HG02852 (cell line): ENCODE measurements around the gene CLNK.

ENCODE experiments used
- ATAC-seq: cut with Tn5 transposase; IDR thresholded peaks from one replicate; pipeline ENCODE4 v1.9.1; 2021; ENCODE audit warnings: mild to moderate bottlenecking, moderate library complexity; ENCODE audit not compliant: unreplicated experiment

The CLNK gene

GRCh38 chr4:10526429-10527222, 157.9 kb downstream of the CLNK start:
- no peak for ATAC-seq

- no peak for ATAC-seq
Observed at GRCh38 chr4:10524196-10524833, 160.3 kb downstream of the CLNK start.

- ATAC-seq = no peak
Observed at GRCh38 chr4:10521424-10521823, 163.1 kb downstream of the CLNK start.

GRCh38 chr4:10509733-10510132, 174.8 kb downstream of the CLNK start:
- no peak for ATAC-seq

- ATAC-seq = no peak
Observed at GRCh38 chr4:10506077-10506476, 178.5 kb downstream of the CLNK start.

- no peak for ATAC-seq
Observed at GRCh38 chr4:10504570-10505179, 179.9 kb downstream of the CLNK start.

GRCh38 chr4:10502717-10503116, 181.9 kb downstream of the CLNK start:
- no peak for ATAC-seq

- ATAC-seq = no peak
Observed at GRCh38 chr4:10500776-10501175, 183.8 kb downstream of the CLNK start.

- no peak for ATAC-seq
Observed at GRCh38 chr4:10496200-10496599, 188.4 kb downstream of the CLNK start.

- ATAC-seq = no peak
Observed at GRCh38 chr4:10495651-10496050, 188.9 kb downstream of the CLNK start.

GRCh38 chr4:10492464-10492863, 192.1 kb downstream of the CLNK start:
- ATAC-seq = no peak

- no peak for ATAC-seq
Observed at GRCh38 chr4:10491401-10491800, 193.2 kb downstream of the CLNK start.

- no peak for ATAC-seq
Observed at GRCh38 chr4:10490996-10491395, 193.6 kb downstream of the CLNK start.

- no peak for ATAC-seq
Observed at GRCh38 chr4:10482913-10483312, 201.7 kb downstream of the CLNK start.

GRCh38 chr4:10480616-10481015, 204.0 kb downstream of the CLNK start:
- ATAC-seq = no peak

GRCh38 chr4:10478621-10479020, 205.9 kb downstream of the CLNK start:
- ATAC-seq = no peak

GRCh38 chr4:10470505-10470904, 214.1 kb downstream of the CLNK start:
- no peak for ATAC-seq

GRCh38 chr4:10466161-10466560, 218.4 kb downstream of the CLNK start:
- no peak for ATAC-seq

GRCh38 chr4:10462876-10463275, 221.7 kb downstream of the CLNK start:
- no peak for ATAC-seq

GRCh38 chr4:10461850-10462400, 222.6 kb downstream of the CLNK start:
- ATAC-seq = no peak

- peak; percentile 63 for ATAC-seq
Observed at GRCh38 chr4:10461091-10461849, 223.3 kb downstream of the CLNK start.
